ENCODE measurements around the gene ZNF396.

Gene ZNF396

DNA sequence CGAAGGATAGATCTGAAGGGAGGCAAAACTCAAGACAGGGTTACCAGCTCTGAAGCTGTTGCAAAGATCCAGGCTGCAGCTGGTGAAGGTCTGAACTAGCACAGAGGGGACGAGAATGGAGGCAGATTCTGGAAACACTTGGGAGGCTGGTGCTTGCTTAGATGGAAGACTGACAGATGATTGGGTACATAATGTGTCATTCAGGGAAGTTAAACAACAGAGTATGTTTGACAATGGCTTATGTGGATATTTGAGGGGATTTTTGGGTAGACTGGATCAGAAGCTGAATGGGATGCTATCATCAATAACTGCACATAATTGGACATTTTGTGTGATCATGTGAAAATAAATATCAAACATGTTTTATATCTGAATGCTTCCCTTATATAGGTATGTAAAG is 2.3 kb upstream of the ZNF396 start:
- DNase-seq: no peak

DNA sequence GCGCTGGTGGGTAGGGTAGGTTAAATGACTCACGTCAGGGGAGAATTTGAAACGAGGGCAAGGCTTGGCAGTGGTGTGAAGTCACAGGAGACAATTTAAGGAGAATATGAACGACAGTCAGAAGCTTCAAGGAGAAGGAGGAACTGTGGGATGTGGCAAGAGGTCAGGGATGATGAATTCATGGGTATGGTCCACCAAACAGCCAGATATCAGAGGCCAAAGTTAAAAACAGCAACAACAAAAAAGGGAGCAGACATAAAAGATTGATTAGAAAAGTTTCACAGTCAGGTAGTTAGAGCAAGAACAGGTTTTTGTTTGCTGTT is 1.4 kb upstream of the ZNF396 start:
- DNase-seq: no peak

GRCh38 chr18:35377875-35378573 is 887 bp upstream of the ZNF396 start:
- no peak for DNase-seq

- DNase-seq: no peak
Observed at GRCh38 chr18:35376393-35376741, 770 bp downstream of the ZNF396 start.

DNA sequence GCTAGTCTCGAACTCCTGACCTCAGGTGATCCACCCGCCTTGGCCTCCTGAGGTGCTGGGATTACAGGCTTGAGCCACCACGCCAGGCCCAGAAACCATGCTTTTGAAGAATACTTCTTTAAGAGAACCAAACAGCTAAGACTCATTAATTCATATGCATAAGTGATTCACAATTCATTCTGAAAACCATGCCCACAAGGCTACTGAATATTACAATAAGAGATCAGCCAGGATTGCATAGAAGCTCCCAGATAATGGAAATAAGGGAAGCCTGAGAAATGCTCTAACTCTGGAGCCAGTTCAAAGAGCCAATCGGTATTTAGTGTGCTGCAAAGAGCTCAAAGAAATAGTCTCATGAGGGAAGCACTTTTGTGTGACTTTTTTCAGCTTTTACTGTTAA is 2.4 kb downstream of the ZNF396 start:
- DNase-seq: no peak

GRCh38 chr18:35371412-35372195 is 5.5 kb downstream of the ZNF396 start:
- DNase-seq: no peak

GRCh38 chr18:35369126-35369525 is 8.0 kb downstream of the ZNF396 start:
- DNase-seq: no peak

DNA sequence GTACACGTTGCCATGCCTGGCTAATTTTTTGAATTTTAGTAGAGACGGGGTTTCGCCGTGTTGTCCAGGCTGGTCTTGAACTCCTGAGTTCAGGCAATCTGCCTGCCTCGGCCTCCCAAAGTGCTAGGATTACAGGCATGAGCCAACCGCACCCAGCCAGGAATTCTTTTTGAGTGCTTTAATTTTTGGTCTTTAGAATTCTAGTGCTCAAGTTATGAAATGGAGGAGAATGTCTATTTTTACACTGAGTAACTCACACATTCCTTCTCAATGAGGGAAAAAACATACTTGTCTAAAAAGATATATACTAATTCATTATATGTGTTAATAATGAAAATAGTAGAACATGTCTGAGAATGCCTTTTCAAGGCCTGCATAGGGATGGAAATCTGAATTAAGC is 8.5 kb downstream of the ZNF396 start:
- DNase-seq: no peak

DNA sequence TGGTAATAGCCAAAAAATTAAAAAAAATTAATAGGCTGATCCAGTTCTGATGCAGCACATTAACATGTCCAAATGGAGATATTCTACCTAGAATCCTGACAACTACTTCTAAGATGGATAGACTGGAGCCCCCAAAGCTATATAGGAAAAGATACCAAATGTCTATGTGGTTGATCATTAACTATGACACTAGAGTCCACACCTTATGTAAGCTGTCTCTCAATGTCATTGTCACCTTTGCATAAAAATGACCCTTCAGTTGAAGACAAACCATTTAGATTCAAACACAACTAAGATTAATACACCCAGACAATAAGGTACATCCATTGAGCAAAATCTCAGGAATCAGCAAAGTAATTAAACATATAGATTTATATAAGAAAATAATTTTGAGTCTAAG is 14.6 kb downstream of the ZNF396 start:
- no peak for DNase-seq

DNA sequence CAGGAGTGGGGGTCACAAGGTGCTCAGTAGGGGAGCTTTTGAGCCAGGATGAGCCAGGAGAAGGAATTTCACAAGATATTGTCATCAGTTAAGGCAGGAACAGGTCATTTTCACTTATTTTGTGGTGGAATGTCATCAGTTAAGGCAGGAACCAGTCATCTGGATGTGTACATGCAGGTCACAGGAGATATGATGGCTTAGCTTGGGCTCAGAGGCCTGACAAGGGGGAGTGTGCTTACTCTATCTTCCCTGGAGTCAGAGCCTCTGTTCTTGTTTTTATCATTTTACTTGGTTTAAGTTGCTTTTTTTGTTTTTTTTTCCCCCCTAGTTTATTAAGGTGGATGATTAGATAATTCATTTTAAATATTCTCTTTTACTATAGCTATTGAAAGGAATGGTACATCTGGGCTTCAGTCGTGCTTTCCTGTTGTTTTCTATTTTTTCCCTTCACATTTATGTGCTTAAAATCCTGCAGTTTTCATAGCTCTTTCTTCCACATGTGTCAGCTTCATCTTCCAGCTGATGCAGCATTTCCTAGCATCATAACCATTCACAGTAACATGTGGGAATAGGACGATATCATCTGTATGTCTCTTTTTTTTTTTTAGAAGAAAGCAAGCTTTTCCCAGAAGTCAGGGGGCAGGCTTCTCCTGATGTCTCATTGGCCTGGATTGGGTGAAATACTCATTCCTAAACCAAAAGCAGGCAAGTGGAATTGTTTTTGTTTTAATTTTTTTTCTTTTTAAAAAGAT is 15.4 kb downstream of the ZNF396 start:
- no peak for DNase-seq

DNA sequence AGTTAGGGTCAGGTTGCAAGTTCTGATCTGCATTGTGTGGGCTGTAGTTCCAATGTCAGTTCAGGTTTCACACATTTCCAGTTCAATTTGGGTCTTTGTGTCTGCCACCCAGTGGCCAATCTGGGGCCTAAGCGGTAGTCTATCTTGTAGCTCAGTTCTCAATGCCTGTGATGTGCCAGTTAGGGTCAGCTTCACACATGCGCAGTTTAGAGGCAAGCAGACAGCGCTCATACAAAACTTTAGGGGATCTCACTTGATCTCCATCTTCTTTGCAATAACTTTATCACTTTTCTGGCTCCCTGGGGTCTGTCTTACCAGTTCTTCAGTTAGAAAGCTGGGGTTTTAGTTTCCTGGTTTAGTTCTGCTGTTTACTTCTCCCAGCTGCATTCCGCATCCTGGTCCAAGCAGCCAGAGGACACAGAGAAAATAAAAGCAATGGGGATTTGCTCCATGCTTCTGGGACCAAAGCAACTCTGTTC is 22.0 kb downstream of the ZNF396 start:
- DNase-seq: no peak

GRCh38 chr18:35352778-35353177 is 24.4 kb downstream of the ZNF396 start:
- no peak for DNase-seq

GRCh38 chr18:35352283-35352682 is 24.9 kb downstream of the ZNF396 start:
- DNase-seq: no peak

- no peak for DNase-seq
Observed at GRCh38 chr18:35348001-35348400, 29.1 kb downstream of the ZNF396 start.

DNA sequence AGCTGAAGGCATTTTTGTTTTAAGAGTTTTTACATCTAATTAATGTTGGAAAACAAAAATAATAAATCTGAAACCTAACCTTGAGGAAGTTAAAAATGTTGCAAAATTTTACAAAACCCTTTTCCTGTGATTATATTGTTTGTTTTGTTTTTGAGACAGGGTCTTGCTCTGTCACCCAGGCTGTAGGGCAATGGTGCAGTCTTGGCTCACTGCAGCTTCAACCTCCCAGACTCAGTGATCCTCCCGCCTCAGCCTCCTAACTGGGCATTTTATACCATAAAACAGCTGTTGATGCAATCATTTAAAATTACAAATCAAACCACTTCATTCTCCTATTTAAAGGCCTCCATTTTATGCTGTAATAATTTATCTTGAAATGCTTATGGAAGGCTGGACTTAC is 31.2 kb downstream of the ZNF396 start:
- no peak for DNase-seq

GRCh38 chr18:35345460-35345921 is 31.6 kb downstream of the ZNF396 start:
- no peak for DNase-seq

- no peak for DNase-seq
Observed at GRCh38 chr18:35344736-35345459, 32.2 kb downstream of the ZNF396 start.

GRCh38 chr18:35343936-35344735 is 33.0 kb downstream of the ZNF396 start, which contains the start of gene ZNF24:
ZNF24 (minus strand) TSS chr18:35344420; CDS start chr18:35340650, 3,770 bp downstream.
- peak; percentile 88 to 93 for DNase-seq

DNA sequence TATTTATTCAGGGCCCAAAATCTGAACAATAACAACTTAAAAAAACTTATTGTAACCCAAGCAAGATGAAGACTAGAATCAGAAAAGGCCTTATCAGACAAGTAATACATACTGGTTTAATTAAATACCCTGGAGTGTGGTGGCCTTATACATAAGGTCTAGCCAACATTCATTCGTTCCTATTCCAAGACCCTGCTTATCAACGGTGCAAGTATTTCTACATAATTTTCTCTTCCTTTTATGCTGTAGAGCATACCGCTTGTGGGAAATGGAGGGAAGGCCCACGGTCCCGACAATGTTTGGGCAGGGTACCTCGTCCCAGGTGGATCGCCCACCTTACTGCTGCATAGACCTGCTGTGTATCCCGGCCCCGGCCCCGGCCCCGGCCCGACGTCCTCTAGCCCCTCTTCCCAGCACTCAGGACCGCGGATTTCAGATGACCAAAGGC is 33.6 kb downstream of the ZNF396 start:
- DNase-seq: no peak

GRCh38 chr18:35337286-35337685 is 39.9 kb downstream of the ZNF396 start:
- no peak for DNase-seq

DNA sequence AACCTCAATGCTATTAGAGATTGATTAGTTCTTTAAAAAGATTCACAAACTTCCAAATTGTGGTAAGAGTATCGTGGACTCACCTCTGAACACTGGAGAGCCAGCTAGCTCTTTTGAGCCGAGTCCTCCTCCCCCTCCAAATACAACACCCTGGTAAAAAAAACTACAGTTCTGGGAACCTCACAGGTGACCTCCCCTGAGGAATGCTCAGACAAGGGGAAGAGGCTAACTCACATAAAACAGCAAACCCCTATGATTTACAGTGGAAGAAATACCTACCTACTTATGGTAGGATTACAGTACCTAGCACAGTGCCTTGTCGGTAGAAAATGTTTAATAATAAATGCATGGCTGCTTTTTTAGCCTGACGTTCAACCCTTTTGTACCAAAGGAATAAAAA is 41.3 kb downstream of the ZNF396 start:
- no peak for DNase-seq

GRCh38 chr18:35334821-35335220 is 42.3 kb downstream of the ZNF396 start:
- no peak for DNase-seq
